SK-N-MC (cell line): ENCODE measurements around the gene COL8A1.
"Not testable (repeated sequence)": the region's sequence is repeated elsewhere in the genome, so short reads cannot be mapped to it uniquely, and the experiment has no call there.

ENCODE experiments used
- DNase-seq: peaks from one replicate; pipeline ENCODE4 v3.0.0-alpha.2; 2011; ENCODE audit warnings: low read depth, low spot score
- H3K27ac ChIP-seq: fragments of 200-600 bp; sonication (generic); 2 replicates; pipeline ENCODE4 v1.5.1; 2016; ENCODE audit warnings: mixed run types
- H3K36me3 ChIP-seq: fragments of 200-600 bp; sonication (generic); 2 replicates; pipeline ENCODE4 v1.6.1; 2017; ENCODE audit warnings: antibody characterized with exemption, low read length, mixed read lengths; ENCODE audit not compliant: insufficient read depth
- H3K4me3 ChIP-seq: fragments of 200-600 bp; sonication (generic); 2 replicates; pipeline ENCODE4 v1.5.1; 2016
- H3K9ac ChIP-seq: fragments of 200-600 bp; sonication (generic); 2 replicates; pipeline ENCODE4 v1.8.0; 2017; ENCODE audit warnings: mixed run types, mixed read lengths; ENCODE audit not compliant: insufficient read length
- H3K9me3 ChIP-seq: fragments of 200-600 bp; sonication (generic); 2 replicates; pipeline ENCODE4 v1.6.1; 2017; ENCODE audit warnings: low read depth, mild to moderate bottlenecking, antibody characterized with exemption, low read length, moderate library complexity, mixed read lengths
- EZH2 ChIP-seq: fragments of 200-600 bp; sonication (generic); IDR thresholded peaks from one replicate; pipeline ENCODE4 v1.6.1; 2017; ENCODE audit warnings: antibody characterized with exemption
- FOXP2 ChIP-seq: optimal IDR thresholded peaks from 2 replicates; pipeline ENCODE3; 2011; ENCODE audit warnings: mild to moderate bottlenecking, moderate library complexity; ENCODE audit not compliant: insufficient read depth; ENCODE audit errors: extremely low read length, control extremely low read depth
- POLR2AphosphoS5 ChIP-seq: IDR thresholded peaks from 2 replicates; pipeline ENCODE4 v1.6.1; 2012; ENCODE audit warnings: mild to moderate bottlenecking, low read depth, low read length, borderline replicate concordance

The COL8A1 gene

DNA sequence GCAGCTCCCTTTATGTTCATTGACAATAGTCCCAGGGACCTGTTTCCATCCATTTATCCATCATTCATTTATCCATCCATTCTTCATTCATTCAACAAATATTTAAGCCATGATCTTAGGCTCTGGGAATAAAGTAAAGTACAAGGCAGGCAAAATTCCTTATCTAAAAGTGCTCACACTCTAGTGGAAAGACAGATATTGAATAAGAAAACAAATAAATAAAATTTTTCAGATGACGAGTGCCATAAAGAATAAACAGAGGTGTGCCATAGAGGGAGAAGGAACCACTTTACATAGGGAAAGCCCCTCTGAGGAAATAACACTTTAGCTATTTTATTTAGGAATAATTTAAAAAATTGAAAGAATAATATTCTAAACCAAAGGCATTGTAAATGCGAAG lies 76.2 kb downstream of the COL8A1 start:
- Histone ChIP-seq H3K4me3 (no peak overlapping the region), H3K27ac (no peak overlapping the region), H3K36me3 (no peaks in the 10 kb centered on the region), H3K9me3 (no peaks in the 10 kb centered on the region), H3K9ac (no peak overlapping the region)
- TF ChIP-seq FOXP2 (no peak), EZH2 (no peak), POLR2AphosphoS5 (no peak)
- no peak for DNase-seq

DNA sequence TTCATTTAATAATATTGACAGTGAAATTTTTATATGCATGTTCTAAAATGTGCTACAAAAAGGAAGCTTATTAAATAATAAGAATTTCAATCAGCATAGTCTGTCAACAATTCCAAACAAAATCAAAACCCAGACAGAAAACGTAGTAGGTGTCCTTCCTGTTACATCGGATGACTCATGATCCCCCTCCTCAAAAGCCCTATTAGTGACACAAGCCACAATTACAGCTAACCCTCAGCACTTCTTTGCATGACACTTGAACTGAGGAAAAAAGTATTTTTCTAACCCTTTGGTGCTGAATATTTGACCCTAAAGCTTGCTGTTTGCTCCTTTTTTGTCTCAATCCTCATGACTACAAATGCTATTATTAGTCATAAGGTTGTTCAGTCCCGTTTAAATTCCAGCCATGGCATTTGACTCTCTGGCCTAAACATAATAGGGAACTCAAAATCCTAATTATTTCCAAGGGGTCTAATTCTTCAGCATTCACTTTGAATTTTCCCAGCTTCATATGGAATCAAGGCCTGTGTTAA lies 78.1 kb downstream of the COL8A1 start:
- H3K36me3 ChIP-seq: no peaks in the 10 kb centered on the region
- no peaks in the 10 kb centered on the region for H3K9me3 ChIP-seq
- TF ChIP-seq POLR2AphosphoS5 (no peak), FOXP2 (no peak), EZH2 (no peak)
- DNase-seq: no peak
- no peak overlapping the region for H3K27ac ChIP-seq
- no peak overlapping the region for H3K9ac ChIP-seq
- H3K4me3 ChIP-seq: no peak overlapping the region

DNA sequence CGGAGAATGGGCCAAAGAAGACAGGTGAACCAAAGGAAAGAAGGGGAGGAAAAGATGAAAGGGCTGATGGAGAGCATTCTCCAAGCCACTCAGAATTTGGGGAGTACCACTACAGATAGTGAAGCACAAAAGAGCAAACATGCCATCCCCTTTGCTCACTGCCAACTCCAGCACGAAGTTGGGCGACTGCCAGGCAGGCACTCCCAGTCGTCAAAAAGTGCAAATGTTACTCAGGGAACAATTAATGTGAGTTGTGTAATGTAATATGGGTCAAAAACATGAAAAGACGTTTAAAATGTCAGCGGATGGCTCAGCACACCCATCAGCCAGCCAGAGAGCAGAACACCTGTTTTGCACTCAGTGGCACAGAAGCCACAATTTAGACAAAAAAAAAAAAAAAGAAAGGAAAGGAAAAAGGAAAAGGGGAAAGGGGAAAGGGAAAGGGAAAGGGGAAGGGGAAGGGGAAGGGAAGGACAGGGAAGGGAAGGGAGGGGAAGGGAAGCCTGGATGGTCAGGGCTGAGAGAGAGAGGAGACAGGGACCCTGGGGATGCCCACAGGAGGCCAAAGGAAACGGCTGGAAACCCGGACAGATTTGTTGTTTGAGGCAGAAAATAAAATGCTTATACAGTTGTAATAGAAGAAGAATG lies 82.7 kb downstream of the COL8A1 start:
- H3K27ac ChIP-seq: no peak overlapping the region
- H3K9ac ChIP-seq: no peak overlapping the region

DNA sequence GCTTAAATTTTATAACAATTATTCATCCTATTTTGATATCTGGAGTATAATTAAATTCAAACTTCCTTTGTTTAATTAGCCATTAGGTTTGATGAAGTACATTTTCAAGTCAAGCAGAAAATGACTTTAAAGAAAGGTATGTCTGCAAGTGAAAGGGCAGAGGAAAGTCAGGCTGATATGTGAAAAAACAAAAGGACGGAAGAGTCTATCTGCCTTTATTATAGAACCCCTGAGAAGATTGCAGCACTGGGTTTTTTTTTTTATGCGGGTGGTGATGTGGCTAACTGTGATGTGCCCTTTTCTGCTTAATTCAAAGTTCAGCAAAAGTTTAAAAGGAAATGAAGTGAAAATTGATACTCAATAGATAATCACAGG lies 83.2 kb downstream of the COL8A1 start:
- Histone ChIP-seq H3K9ac (no peak overlapping the region), H3K9me3 (no peaks in the 10 kb centered on the region), H3K4me3 (no peak overlapping the region), H3K27ac (no peak overlapping the region), H3K36me3 (no peaks in the 10 kb centered on the region)
- TF ChIP-seq EZH2: no peak
- TF ChIP-seq POLR2AphosphoS5: no peak
- no peak for TF ChIP-seq FOXP2
- no peak for DNase-seq

More for the DNA sequence above, 82.7 kb downstream of the COL8A1 start:
- no peak overlapping the region for H3K4me3 ChIP-seq
- TF ChIP-seq POLR2AphosphoS5: no peak
- no peak for TF ChIP-seq EZH2
- TF ChIP-seq FOXP2: no peak
- DNase-seq: no peak
- no peaks in the 10 kb centered on the region for H3K9me3 ChIP-seq
- no peaks in the 10 kb centered on the region for H3K36me3 ChIP-seq

- no peak for TF ChIP-seq EZH2
- TF ChIP-seq FOXP2: no peak
- no peak for TF ChIP-seq POLR2AphosphoS5
- H3K9me3 ChIP-seq: no peaks in the 10 kb centered on the region
- no peak for DNase-seq
- no peak overlapping the region for H3K9ac ChIP-seq
- H3K4me3 ChIP-seq: no peak overlapping the region
- H3K27ac ChIP-seq: no peak overlapping the region
- H3K36me3 ChIP-seq: no peaks in the 10 kb centered on the region
These were observed 85.9 kb downstream of the COL8A1 start for GRCh38 chr3:99724276-99724675.

- no peak for DNase-seq
These were observed 92.5 kb downstream of the COL8A1 start for GRCh38 chr3:99730870-99731269.

GRCh38 chr3:99731499-99731898 lies 93.1 kb downstream of the COL8A1 start:
- H3K9me3 ChIP-seq: no peaks in the 10 kb centered on the region
- H3K9ac ChIP-seq: no peak overlapping the region
- TF ChIP-seq FOXP2 (no peak), POLR2AphosphoS5 (no peak), EZH2 (no peak)
- no peak for DNase-seq
- H3K4me3 ChIP-seq: no peak overlapping the region
- no peaks in the 10 kb centered on the region for H3K36me3 ChIP-seq
- no peak overlapping the region for H3K27ac ChIP-seq

More at GRCh38 chr3:99730870-99731269, 92.5 kb downstream of the COL8A1 start:
- Histone ChIP-seq H3K27ac (no peak overlapping the region), H3K9me3 (no peaks in the 10 kb centered on the region), H3K4me3 (no peak overlapping the region), H3K36me3 (no peaks in the 10 kb centered on the region), H3K9ac (no peak overlapping the region)
- TF ChIP-seq EZH2 (no peak), POLR2AphosphoS5 (no peak), FOXP2 (no peak)

DNA sequence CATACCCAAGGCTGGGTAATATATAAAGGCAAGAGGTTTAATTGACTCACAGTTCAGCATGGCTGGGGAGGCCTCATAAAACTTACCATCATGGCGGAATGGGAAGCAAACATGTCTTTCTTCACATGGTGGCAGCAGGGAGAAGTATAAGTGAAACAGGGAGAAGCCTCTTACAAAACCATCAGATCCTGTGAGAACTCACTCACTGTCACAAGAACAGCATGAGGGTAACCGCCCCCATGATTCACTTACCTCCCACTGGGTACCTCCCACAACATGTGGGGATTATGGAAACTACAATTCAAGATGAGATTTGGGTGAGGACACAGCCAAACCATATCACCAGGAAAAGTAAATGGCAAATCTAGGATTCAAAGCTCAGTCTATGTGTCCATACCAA lies 102.0 kb downstream of the COL8A1 start:
- H3K27ac ChIP-seq, DNase-seq, H3K4me3 ChIP-seq, H3K9me3 ChIP-seq, H3K9ac ChIP-seq, H3K36me3 ChIP-seq: not testable (repeated sequence)

DNA sequence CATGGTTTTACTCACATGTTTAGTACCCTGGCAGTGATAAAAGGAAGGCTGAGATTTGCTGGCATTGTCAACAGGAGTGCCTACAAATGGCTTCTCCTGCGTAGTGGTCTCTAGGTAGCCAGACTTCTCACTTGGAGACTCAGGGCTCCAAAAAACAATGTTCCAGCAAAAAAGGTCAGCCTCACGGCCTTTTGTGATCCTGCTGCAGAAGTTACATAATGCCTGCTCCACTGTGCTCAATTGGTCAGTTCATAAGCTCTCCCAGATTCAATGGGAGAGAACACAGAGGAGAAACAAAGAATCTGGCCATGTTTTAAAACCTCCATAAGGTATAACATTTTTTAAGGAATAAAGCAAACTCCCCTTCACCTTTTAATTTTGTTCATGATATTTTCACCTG lies 103.2 kb downstream of the COL8A1 start:
- H3K36me3 ChIP-seq: no peaks in the 10 kb centered on the region
- no peak overlapping the region for H3K4me3 ChIP-seq
- DNase-seq: no peak
- no peak overlapping the region for H3K9ac ChIP-seq
- no peaks in the 10 kb centered on the region for H3K9me3 ChIP-seq
- H3K27ac ChIP-seq: no peak overlapping the region
- no peak for TF ChIP-seq EZH2
- no peak for TF ChIP-seq POLR2AphosphoS5
